IPS DF 4.7 (cell line): Measurements from ENCODE around the gene TMEM209.
"Not testable (repeated sequence)": the region's sequence is repeated elsewhere in the genome, so short reads cannot be mapped to it uniquely, and the experiment has no call there.

Experiments
- DNase-seq: peaks from one replicate; pipeline ENCODE4 v3.0.0-alpha.2; 2013; ENCODE audit warnings: low spot score; ENCODE audit errors: extremely low read depth

Gene TMEM209

DNA sequence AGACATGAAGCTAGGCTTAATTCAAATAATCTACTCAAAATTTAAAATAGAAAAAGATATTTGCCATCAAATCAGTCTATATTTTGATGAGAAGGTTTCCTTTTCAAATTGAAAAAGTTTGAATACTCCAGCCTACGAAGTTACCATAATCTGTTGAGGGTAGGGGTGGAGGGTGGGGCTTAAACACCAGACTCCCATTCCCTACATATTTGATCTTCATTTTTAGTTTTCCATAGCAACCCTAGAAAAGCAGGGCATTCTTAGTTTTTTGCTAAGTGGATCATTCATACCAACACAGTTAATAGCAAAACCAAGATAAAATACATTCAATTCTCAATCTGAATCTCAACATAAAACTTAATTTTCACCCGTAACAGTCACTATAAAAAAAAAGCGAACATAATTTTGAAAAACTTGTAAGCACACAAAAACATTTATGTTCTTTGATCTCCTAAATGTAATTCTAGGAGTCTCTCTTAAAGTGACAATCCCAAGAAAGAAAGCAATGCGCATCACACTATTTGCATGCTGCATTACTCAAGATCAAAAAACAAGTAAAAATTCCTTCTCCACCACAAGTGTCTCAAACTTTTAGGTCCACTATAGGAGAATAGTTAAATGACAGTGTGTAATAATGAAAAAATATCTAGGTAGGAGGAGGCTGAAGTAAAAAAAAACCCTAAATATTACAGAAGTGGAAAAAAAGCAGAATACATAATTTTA, 30.8 kb downstream of the TMEM209 start:
- no peak for DNase-seq

DNA sequence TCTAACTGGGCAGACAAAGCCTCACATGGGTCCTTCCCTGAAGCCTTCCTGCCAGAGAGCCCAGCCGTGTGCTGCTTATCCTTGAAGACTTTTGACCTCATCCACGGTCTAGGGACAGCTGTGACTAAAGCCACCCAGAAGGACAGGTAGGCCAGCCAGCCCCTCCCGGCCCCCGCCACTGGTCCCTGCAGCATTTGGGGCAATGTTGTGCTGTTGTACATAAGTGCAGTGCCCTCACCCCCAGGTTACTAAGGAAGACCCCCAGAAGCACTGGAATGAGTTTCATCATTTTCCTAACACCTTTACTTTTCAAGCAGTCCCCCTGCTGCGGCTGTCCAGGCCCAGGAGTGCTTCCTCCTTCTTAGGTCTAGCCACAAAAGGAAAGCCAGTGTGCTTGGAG, 43.0 kb downstream of the TMEM209 start:
- DNase-seq = no peak

DNA sequence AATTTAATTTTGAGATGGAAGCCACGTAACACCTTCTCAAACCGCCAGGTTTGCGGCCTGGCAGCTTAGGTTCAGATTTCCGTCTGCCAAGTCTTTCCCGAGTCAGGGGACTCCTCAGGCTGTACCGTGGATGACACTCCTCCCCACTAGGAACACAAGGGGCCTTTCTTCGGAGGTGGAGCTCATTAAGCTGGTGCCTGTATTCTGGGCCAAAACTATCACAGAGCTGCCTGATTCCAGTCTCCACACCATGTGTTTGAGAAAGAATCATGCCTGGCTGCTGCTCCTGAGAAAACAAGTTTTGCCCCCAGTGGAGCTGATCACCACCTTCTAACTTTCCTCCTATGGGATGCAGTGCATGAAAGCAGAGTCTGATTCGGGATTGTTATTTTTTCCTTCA, 44.8 kb downstream of the TMEM209 start:
- DNase-seq = no peak

DNA sequence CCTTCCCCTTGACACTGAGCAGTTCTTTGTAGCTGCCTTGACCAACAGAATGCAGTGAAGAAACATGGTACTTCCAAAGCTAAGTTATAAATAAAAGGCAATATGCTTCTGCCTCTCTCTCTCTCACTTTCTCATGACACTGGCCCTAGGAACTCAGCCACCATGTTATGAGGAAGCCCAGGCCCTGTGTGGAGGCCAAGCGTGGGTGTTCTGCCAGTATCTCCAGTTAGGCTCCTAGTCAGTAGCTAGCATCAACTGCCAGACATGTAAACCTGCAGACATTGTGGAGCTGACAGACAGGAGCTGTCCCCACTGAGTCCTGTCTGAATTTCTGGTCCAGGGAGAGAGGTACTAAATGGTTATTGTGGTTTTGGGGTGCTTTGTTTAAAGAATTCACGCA, 45.2 kb downstream of the TMEM209 start:
- DNase-seq = no peak

DNA sequence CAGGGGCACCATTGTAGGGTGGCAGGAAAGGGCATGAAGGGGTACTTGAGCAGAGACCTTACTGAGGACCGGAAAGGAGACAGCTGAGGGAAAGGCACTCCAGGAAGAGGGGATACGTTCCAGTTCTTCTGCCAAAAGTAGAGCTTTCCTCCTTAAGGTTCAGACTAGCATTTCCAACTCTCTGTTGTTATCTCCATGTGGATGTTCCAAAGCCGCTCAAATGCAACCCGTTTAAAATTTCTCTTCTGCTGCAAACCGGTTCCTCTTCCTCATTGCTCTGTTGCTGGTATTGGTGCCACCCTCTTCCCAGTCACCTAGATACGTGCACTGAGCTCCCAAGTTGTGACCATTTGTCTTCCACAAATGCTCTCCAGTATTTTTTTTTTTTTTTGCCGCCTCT, 47.5 kb downstream of the TMEM209 start:
- DNase-seq = no peak

DNA sequence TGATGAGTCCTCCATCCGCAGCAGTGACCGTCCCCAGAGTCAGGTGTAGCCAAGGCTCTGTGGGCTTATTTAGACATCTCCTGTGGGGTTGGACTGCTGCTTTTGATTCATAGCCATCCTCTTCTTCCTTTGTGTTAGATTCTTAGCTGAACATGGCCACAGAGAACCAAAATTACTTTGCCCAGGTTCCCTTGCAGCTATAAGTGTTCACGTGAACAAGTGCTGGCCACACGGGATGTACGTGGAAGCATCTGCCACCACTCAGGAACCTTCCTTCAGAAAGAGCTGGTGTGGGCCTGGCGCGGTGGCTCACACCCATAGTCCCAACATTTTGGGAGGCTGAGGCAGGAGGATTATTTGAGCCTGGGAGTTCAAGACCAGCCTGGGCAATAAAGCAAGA, 49.1 kb downstream of the TMEM209 start:
- DNase-seq = no peak

DNA sequence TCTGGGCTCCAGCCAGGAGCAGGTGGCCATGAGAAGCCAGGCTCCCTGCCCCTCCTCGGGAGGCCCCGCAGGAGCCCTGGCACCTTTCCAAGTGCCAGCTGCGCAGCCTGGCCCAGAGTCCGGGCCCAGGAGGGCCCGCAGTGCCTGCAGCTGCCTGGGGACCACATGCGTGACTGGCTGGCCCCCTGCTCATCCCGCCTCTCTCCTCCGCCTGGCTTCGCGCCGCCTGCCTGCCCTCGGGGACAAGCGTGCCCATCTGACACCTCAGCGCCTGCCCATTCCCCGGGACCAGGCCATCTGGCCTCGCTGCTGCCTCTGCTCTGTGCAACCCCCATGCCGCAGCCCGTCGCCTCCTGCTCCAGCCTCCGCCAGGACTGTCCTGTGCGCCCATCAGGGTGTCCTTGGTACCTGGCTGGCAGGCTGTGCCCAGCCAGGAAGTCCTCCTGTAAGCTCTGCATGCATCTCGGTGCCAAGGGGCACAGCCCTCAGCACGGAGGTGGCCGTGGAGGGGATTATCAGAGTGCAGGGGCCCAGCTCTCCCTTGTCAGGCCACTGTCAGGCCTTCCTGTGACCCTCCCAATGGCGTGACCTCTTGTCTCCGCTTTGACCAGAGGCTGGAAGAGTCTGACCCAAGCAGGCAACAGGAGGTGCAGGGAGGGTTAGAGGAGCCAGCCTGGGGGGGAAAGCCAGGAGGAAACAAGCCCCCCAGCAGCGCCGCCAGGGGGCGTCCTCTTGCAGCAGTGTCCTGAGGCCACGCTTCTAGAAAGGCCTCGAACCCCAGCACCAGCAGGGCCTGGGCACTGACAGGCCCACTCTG, 50.5 kb downstream of the TMEM209 start:
- DNase-seq = no peak

DNA sequence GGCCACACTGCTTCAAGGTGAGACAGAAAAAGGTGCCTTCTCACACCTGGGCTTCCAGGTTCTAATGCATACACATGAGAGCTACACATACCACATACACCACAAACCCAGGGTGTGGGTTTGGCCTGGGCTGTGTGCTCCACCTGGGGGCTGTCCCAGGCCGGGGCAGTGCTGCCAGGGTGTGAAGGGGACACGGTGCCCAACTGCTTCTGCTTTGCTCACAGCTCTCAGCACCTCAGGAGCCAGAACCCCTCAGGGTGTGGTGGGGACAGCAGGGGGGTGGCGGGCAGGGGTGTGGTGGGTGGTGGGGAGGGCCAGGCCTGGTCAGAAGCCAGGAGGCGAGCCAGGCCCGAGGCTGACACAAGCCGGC, 51.1 kb downstream of the TMEM209 start:
- DNase-seq = no peak

DNA sequence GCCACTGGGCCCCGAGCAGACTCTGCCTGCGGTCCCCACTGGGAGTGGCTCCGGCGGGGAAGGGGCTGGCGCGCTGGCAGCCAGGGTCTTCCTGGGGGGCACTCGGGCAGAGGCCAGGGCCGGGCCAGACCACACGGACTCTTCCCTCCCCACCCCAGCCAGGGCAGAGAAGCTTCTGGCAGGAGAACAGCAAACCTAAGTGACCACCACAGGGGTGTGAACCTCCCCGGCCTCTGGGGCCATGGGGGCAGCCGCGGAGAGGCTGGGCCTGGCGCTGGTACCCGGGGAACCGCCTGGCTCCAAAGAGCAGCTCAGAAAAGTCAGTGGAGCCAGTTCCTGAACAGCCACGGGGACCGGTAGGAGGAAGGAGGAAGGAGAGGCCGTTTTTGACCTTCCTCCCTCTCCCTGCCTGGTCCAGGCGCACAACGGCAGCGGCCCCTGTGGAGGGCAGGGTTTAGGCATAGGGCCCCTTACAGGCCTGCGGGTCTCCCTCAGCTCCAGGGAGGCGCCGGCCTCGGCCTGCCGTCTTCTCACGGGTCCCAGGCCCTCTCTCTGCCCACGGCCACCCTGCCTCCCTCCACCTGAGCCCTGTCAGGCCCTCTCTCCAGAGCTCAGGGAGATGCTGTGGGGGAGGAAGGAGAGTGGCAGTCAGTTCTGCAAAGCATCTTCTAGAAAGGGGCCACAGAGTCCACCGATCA, 51.8 kb downstream of the TMEM209 start:
- DNase-seq = no peak

DNA sequence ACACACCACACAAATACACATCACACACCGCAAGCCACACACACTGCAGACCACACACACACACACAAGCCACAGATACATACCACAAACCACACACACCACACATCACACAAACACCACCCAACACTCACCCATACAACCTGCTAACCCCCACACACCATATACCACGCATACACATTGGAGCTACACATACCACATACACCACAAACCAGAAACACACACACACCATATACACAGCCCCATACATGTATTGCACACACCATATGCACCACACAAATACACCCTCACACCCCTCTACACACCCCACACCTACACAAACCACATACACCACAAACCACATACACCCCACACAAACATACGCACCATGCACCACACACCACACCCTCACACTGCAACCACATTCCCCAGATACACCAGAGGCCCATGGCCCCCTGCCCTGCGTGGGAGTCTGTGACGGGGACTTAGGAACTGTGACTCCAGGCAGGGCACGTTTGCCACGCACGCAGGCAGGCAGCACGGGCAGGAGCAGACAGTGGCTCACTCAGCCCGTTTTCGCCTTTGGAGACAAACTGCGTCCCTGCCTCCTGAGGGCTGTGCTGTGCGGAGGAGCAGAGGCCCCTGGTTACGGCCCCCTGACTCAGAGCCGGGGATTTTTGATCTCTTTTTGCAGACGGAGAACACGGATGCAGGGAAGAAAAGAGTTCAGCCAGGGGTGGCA, 52.6 kb downstream of the TMEM209 start:
- no peak for DNase-seq

DNA sequence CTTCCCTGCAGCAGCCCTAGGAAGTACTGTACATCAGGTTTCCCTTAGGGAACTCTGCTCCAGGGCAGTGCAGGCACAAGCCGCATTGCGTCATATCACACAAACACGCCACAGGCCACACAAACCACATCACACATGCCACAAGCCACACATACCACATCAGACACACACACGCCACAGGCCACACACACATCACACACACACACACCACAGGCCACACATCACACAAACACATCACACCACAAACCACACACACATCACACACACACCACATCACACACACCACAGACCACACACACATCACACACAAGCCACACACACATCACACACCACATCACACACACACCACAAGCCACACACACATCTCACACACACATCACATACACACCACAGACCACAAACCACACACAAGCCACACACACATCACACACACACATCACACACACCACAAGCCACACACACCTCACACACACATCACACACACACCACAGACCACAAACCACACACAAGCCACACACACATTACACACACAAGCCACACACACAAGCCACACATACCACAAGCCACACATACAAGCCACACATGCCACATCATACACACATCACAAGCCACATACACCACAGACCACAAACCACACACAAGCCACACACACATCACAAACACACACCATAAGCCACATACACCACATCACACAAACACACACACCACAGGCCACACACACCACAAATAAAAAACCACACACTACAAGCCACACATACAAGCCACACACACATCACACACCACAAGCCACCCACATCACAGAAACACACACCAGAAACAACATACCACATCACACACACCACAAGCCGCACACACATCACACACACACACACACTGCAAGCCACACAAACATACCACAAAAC, 53.4 kb downstream of the TMEM209 start:
- DNase-seq = no peak

DNA sequence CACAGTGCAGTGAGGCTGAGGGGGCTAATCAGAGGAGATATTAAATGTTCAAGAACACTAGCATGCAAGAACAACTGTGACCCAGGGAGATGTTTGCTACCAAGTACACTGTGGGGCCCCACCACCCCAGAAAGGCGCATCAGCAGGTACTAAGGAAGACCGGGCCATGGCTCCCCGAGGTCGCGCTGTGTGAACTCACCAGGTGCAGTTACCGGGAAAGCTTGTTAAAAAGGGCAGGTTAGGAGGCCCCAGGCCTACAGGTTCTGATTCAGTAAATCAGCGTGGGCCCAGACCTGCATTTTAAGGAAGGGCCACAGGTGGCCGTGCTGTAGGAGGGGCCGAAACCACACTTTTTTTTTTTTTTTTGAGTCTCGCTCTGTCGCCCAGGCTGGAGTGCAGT, 54.6 kb downstream of the TMEM209 start:
- DNase-seq = no peak

DNA sequence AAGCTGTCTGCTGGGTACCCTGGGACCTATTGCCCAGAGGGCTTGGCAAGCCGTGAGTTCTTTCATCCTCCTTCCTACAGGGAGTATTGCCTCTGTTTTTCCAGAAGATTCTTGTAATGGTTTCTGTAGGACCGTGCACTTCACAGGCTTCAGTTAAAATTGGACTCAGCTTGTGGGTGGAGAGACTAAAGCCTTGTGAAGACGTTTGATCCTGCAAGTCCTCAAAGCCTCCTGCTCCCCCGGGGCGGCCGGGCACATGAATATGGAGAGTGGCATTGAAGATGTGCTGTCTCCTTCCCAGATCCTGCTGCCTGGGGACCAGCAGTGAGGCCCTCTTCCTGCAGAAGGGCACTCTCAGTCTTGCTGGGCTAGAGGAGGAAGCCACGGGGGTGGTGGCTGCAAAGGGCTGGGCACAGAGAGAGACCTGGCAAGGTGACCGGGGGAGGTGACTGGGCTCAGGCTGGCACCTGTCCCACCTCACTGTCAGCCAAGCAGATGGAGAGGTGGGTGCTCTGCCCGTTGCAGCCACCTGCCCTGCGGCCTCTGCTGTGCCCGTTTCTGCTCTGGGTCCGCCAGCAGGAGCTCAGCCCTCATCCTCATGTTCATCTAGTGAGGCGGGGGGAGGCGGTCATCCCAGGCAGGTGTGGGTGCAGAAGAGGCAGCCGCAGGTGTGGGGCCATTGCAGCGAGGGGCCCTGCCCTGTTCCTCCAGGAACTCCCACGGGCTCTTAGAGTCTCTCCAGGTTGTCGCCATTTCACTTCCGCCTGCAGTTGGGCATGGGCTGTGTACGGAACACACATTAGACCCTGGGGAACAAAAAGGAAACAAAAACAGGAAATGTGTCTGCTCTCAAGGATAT, 55.7 kb downstream of the TMEM209 start:
- DNase-seq = no peak

DNA sequence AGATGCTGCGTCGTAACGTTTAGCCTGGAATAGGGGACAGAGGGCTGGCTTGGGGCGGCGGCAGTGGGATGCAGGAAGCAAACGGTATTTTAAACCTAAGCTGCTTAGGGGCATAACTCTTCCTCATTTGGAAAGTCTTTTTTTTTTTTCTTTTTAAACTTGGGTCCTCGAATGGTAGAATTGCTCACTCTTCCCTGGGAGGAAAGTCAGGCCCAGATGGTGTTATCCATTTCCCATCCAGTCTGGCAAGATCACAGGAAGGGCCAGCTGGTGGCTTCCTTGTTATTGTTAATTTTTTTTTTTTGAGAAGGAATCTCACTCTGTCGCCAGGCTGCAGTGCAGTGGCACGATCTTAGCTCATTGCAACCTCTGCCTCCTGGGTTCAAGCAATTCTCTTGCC, 56.6 kb downstream of the TMEM209 start:
- no peak for DNase-seq

DNA sequence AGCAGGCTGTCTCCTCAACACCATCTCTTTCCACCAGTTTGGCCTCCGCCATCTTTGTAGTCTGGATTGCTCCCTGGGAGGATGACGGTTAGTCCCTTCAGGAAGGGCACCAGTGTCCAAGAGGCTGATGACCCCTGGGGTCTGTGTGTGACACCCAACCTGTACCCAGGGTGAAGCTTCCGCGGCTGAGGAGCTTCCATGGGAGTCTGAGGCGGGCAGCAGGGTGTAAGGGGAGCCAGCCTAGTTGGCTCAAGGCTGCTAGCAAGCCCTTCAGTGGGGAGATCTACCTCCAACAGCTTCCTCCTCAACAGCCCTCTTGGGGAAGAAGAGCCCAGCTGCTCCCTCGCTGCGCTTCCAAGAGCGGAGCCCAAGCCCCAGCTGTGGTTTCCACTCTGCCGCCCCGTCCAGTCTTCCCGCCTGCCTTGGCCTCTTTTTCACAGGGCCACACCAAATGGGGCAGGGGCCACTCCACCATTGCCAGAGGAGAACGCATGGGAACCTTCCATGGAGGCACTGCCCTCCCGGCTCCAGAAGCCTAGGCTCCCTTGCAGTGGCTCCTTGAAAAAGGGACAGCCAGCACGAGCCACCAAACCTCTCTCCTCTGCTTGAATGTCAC, 57.4 kb downstream of the TMEM209 start:
- DNase-seq = no peak

DNA sequence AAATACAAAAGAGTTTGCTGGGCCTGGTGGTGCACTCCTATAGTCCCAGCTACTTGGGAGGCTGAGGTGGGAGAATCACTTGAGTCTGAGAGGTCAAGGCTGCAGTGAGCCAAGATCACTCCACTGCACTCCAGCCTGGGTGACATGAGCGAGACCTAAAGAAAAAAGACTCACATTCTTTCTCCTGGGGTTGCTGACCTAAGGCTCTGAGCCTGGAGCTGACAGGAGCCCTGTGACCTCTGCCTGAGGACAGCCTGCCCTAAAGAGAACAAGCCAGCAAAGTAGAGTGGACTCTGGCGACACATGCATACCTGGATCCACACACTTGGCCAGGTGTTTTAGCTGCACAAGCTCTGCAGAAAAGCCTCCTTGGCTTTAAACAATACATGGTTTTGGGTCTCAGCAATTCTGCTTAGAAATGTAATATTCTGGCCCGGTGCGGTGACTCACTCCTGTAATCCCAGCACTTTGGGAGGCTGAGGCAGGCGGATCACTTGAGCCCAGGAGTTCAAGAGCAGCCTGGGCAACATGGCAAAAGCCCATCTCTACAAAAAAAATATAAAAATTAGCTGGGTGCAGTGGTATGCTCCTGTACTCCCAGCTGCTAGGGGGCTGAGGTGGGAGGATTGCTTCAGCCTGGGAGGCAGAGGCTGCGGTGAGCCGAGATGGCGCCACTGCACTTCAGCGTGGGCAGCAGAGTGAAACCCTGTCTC, 58.4 kb downstream of the TMEM209 start:
- DNase-seq = no peak

DNA sequence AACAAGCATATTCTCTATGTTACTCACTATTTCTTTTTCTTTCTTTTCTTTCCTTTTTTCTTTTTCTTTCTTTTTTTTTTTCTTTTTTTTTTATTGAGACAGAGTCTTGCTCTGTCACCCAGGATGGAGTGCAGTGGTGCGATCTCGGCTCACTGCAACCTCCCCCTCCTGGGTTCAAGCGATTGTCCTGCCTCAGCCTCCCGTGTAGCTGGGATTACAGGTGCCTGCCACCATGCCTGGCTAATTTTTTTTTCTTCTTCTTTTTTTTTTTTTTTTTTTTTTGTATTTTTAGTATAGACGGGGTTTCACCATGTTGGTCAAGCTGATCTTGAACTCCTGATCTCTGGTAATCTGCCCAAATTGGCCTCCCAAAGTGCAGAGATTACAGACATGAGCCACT, 59.1 kb downstream of the TMEM209 start:
- not testable (repeated sequence) for DNase-seq

DNA sequence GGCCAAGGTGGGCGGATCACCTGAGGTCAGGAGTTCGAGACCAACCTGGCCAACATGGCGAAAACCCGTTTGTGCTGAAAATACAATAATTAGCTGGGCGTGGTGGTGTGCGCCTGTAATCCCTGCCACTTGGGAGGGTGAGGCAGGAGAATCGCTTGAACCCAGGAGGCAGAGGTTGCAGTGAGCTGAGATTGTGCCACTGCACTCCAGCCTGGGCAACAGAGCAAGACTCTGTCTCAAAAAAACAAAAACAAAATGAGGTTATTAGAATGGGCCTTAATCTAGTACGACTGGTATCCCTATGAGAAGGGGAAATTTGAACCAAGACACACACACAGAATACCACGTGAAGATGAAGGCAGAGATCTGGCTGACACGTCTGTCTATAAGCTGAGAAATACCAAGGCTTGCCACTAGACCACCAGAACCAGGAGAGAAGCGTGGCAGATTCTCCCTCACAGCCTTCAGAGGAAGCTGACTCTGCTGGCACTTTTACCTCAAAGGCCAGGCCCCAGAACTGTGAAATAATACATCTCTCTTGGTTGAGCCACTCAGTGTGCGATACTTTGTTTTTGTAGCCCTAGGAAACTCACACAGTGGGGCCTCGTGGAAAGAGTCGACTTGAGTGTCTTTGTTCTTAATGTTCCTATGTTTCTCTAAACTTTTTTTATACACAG, 59.6 kb downstream of the TMEM209 start:
- no peak for DNase-seq
